ENCODE results near the gene CDKN1A.
"Not testable (repeated sequence)": the region's sequence is repeated elsewhere in the genome, so short reads cannot be mapped to it uniquely, and the experiment has no call there.

Gene CDKN1A

GRCh38 chr6:36695414-36695813, 16.9 kb downstream of the CDKN1A start:
- DNase-seq (ENCODE audit: low read depth in 2 of 2) = no peak

DNA sequence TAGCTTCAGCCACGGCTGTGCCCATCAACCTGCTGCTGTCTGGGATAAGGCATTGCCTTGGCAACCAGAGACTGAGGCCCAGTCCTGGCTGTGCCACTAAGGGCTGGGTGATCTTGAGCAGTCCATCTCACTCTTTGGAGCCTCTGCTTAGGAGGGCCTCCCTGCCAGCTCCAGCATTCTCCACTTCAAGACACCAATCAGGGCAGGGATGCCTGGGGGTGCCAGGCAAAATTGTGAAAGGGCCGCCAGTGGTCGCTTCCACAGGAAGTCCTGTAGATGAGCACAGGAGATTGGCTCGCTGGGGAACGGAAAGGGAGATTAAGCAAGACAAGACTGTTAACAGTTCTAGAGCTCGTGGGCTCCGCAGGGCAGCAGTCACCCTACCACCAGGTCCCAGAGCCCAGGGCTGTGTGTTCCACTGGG, 19.0 kb downstream of the CDKN1A start, which contains the start of gene RAB44:
TSS of gene RAB44 (plus strand) at position 346 of the 423 bp plus-strand sequence. CDS start 6,410 bp downstream, outside the sequence.
- no peak for DNase-seq (ENCODE audit: low read depth in 2 of 2)

DNA sequence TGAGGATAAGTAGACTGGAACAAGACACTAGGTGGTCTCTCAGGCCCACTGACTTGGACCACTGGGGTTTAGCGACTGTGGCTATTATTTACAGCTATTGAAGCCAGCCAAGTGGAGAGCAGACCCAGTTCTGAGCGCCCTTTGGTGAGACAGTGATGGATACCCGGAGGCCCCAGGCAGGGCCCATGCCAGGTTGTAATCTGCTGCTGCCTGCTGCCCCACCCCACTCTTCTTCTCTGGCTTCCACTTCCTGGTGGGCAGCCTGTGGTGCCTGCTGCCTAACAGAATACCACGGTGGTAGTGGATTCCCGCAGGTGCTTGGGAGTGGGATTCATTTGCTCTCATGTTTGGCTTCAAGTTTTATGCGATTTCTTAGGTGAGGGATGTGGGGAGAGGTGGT, 19.7 kb downstream of the CDKN1A start:
- DNase-seq (ENCODE audit: low read depth in 2 of 2) = no peak

DNA sequence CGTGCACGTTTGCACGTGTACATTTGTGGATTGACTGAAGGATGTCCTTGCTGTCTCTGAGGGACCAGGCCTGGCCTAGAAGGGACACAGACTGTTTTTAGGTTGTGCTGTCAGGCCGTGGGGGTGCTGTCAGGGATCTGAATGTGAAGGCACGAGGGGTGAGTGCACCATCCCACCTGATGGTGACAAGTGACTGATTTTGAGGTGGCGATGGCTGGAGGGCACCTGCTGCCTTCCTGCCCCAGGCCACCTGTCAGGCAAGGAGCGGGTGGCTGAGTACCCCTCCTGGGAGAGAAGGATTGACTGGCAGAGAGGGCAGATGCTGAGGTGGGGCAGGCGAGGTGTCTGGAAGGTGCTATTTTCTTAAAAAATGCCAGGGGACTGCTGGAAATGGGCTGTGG, 20.4 kb downstream of the CDKN1A start:
- no peak for DNase-seq (ENCODE audit: low read depth in 2 of 2)

DNA sequence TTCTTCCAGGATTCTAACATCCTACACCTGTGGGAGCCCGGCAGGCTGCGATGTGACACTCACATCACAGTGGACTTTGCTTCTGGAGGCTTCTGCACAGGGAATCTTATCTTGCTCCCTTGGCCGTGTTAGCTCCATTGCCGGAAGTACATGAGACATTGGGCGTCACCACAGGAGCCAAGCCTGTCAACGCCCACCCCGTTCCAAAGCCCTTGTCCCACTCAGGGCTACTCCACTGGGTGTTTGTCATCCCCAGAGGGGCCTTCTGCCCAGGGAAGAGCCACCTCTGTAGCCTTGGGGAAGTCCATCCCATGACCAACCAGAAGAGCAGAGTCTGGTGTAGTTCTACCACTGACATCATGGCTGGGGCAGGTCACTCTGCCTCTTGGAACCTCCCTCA, 20.8 kb downstream of the CDKN1A start:
- no peak for DNase-seq (ENCODE audit: low read depth in 2 of 2)

DNA sequence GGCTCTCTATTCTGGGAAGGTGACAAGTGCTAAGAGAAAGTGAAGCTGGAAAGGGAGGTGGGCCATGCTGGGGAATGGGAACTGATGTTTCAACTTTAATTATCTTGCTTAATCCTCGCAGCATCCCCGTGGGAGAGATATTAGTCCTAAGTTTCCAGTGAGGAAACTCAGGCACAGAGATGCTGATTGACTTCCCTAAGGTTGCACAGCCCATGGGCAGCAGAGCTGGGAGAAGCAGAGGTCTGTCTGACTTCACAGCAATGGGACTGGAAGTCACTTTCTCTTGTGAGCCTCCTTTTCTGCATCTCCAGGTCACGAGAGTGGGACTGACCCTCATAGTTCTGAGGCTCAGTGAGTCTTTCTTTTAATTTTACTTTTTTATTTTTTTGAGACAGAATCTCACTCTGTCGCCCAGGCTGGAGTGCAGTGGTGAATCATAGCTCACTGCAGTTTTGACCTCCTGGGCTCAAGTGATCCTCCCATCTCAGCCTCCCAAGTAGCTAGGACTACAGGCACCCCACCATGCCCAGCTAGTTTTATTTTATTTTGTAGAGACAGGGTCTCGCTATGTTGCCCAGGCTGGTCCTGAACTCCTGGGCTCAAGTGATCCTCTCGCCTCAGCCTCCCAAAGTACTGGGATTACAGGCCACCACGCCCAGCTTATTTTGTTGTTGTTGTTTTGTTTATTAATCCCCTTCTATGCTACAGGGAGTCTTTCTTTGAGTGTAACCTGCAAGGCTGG, 21.7 kb downstream of the CDKN1A start:
- DNase-seq (ENCODE audit: low read depth in 2 of 2) = no peak

- DNase-seq (ENCODE audit: low read depth in 2 of 2) = no peak
Measured at GRCh38 chr6:36700831-36701230, 22.3 kb downstream of the CDKN1A start.

DNA sequence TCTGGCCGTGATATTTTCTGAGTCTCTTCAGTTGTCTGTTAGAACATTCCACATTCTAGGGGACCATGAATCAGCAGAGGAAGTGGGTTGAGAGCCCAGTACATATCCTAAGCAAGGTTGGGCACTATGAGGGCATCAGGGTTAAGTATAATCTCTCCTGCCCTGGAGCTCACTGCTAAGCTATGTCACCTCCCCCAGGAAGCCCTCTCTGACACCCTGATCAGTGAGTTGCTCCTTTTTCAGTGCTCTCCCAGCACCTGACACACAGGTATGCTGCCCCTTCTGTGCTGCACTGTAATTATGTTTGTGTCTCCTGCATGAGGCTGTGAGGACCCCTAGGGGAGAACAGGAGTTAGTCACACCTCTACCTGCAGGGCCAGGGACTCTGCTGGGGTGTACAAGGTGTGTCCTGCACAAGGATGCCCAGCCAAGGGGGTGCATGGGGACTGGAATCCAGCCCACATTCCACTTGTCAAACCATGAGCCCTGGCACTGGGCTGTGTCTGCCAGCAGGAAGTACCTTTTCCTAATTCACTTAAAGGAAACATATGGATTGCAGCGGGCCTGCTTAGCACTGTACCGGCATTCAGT, 23.0 kb downstream of the CDKN1A start:
- no peak for DNase-seq (ENCODE audit: low read depth in 2 of 2)

DNA sequence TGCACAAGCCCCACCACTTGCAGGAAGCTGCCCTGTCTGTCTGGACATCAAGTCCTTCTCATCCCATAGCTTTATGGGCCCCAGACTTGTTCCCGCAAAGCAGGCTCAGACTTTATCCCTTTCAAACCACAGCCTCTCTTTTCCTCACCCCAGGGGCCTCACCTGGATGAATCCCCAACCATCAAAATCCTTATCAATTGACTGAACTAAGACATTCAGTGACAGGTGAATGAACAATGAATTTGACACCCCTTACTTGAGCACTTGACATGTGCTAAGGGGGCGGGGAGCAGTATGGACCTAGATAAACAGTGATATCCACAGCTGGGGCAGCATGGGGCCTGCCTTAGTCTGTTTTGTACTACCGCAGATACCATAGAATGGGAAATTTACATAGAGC, 24.1 kb downstream of the CDKN1A start:
- DNase-seq (ENCODE audit: low read depth in 2 of 2) = no peak

- no peak for DNase-seq (ENCODE audit: low read depth in 2 of 2)
Measured at GRCh38 chr6:36703081-36703606, 24.6 kb downstream of the CDKN1A start.

DNA sequence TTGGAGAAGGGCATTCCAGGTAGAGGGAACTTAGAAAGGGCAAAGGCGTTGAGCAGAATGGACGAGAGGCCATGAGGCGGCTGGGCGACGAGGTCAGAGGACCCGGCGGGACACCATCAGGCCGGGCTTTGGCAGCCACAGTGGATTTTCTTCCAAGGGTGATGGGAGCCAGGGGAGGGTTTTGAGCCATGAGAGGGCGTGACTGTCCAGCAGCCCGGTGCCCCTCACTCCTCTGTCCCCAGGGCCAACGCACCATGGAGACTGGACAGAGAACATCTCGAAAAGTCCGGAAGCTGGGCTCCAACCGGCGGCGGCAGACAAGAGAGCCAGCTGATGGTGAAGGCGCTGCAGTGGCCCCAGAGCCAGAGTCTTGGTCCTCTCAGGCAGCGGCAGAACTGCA, 25.5 kb downstream of the CDKN1A start:
- no peak for DNase-seq (ENCODE audit: low read depth in 2 of 2)

DNA sequence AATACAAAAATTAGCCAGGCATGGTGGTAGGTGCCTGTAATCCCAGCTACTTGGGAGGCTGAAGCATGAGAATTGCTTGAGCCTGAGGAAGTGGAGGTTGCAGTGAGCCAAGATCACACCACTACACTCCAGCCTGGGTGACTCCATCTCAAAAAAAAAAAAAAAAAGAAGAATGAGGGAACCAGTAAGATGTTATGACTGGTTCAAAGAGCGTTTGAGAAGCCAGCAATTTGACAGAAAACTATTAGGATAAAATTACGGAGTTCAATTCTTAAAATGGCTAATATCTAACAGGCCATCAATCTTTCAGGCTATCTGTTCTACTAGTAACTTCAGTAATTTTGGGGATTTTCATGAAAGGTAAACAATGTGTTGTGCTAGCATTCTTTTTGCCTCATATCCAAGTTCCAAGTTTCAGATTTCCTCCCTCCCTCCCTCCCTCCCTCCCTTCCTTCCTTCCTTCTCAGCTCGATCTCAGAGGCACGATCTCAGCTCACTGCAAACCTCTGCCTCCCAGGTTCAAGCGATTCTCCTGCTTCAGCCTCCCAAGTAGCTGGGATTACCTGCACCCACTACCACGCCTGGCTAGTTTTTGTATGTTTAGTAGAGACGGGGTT, 26.6 kb downstream of the CDKN1A start:
- not testable (repeated sequence) for DNase-seq (ENCODE audit: low read depth in 2 of 2)

DNA sequence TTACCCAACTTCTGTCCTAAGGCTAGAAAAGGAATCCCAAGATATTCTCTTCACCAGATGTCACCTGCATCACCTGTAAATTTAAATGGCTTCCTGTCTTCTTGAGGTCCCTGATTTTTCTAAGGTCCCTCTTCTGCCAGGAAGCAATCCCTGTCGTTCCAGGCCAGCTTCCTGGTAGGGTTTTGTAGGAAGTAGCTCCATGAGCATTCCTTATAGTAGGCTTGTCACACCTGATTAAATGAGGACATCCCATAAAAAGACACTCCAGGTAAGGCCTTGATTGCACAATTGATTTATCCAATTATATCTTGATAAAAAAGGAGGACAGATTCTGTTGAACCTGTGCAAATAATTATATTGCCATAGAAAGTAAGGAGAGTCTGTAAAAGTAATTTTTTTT, 27.8 kb downstream of the CDKN1A start:
- no peak for DNase-seq (ENCODE audit: low read depth in 2 of 2)

DNA sequence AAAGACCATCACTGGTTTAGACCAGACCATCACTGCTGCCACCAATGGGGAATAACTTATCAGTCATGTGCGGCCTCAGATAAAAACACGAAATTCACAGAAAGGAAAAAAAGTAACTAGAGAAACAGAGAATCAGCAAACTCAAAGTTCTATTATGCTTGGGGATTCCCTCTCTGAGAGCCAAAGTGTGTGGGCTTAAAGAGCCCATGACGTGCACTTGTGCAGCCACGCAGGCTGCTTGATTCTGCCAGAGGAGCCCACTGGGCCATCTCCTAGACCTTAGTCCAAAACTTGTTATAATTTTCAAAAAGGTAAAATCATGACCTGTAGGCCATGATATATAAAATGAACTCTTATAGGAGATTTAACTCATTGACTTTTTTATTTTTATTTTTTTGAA, 34.3 kb downstream of the CDKN1A start:
- no peak for DNase-seq (ENCODE audit: low read depth in 2 of 2)

DNA sequence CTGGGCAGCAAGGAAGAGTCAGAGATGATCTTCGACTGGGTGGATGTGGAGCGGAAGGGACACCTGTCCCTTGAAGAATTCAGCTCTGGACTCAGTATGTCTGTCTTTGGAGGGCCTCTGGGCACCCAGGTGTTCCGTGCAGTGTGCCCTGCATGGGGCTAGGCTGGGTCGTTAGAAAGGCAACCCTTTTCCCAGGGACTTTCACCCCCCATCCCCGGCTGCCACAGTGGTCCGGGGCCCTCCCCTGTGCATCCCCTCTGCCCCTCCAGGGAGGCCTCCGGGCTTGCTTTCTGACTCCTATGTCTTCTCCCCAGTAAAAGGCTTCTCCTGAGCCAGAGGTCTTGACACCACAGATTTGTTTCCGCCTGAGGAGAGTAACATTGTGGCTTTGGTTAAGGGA, 35.3 kb downstream of the CDKN1A start:
- DNase-seq (ENCODE audit: low read depth in 2 of 2) = no peak

DNA sequence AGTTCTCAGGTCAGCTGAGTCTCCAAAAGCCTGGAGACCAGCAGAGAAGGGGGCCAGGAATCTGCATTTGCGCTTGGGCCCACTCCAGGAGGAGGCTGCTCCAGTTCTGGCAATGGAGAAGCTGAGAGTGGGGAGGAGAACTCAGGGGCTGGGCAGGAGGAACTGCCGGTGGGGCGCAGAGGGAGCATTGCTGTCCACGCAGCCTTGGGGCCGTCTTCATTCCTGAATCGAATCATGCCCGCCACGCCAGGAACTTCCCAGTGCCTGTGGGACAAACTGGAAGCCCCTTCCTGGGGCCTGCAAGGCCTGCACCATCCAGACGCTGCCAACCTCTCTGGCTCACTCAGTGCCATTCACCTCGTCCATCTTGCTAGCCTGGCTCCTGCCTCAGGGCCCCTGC, 36.0 kb downstream of the CDKN1A start:
- DNase-seq (ENCODE audit: low read depth in 2 of 2) = no peak

DNA sequence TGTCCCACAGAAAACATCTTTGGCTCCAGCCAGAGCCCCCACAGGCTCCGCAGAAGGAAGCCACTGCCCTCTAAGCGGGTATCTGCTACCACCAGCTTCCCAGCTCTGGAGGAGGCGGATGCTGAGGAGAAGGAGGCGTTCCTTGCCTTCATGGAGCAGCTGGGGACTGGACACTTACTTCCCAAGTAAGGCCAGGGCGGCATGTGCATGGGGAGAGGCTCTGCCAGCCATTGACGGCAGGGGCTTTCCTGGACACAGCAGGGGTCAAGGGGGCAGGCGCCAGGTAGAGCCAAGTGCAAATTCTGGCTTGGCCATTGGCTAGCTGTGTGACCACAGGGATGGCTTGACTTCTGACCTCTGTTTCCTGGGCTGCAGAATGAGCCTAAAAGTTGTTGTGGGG, 37.0 kb downstream of the CDKN1A start:
- no peak for DNase-seq (ENCODE audit: low read depth in 2 of 2)

- no peak for DNase-seq (ENCODE audit: low read depth in 2 of 2)
Measured at GRCh38 chr6:36716476-36717093, 38.1 kb downstream of the CDKN1A start.

GRCh38 chr6:36717231-36717825, 38.8 kb downstream of the CDKN1A start:
- no peak for DNase-seq (ENCODE audit: low read depth in 2 of 2)

- no peak for DNase-seq (ENCODE audit: low read depth in 2 of 2)
Measured at GRCh38 chr6:36717871-36718540, 39.5 kb downstream of the CDKN1A start.

- no peak for DNase-seq (ENCODE audit: low read depth in 2 of 2)
Measured at GRCh38 chr6:36718560-36718959, 40.0 kb downstream of the CDKN1A start.

All from stimulated activated CD8-positive, alpha-beta memory T cell treated with anti-CD3 and anti-CD28 coated beads, Interleukin-7, amount 100 ng/mL, for 4 hours (primary cell).